DND-41 (cell line): ENCODE data around the gene HSPG2.

Source experiments
- CTCF ChIP-seq: IDR thresholded peaks from 2 replicates; pipeline ENCODE4 v1.5.1; 2012; ENCODE audit warnings: borderline replicate concordance, low read length, moderate library complexity, mild to moderate bottlenecking; ENCODE audit not compliant: poor library complexity, severe bottlenecking; ENCODE audit errors: extremely low read depth
- EZH2 ChIP-seq: IDR thresholded peaks from 3 replicates; pipeline ENCODE4 v1.6.1; 2012; ENCODE audit warnings: borderline replicate concordance, low read depth, mild to moderate bottlenecking, moderate library complexity, low read length, inconsistent platforms; ENCODE audit not compliant: severe bottlenecking

- no peak for TF ChIP-seq CTCF
- TF ChIP-seq EZH2, result no peak
These were observed 116.4 kb downstream of the HSPG2 start for GRCh38 chr1:21820597-21821232.
